Tibial artery (tissue), 4 donors: ENCODE data around the gene SH3BGRL2.

Experiments used
- DNase-seq, 2 donors: peaks; one replicate each; pipeline ENCODE4 v3.0.0-alpha.2; 2019
- H3K27ac ChIP-seq, 2 donors: fragments of 200-600 bp; sonication (generic) in 1 of 2; 1 replicate in 1 of 2; 2 replicates in 1 of 2; pipeline ENCODE4 v1.5.1; 2018 to 2019; ENCODE audit warnings: mild to moderate bottlenecking in 1 of 2
- H3K27me3 ChIP-seq, 2 donors: fragments of 200-600 bp; sonication (generic) in 1 of 2; one replicate each; pipeline versions ENCODE4 v1.5.1 to v1.6.0; 2016 to 2019
- H3K36me3 ChIP-seq, 3 donors: fragments of 200-600 bp; sonication (generic) in 2 of 3; one replicate each; pipeline ENCODE4 v1.5.1; 2016 to 2019; ENCODE audit warnings: mild to moderate bottlenecking in 2 of 3
- H3K4me1 ChIP-seq, 4 donors: fragments of 200-600 bp; sonication (generic) in 2 of 4; 1 replicate in 3 of 4; 2 replicates in 1 of 4; pipeline ENCODE4 v1.5.1; 2016 to 2019
- H3K4me3 ChIP-seq, 2 donors: fragments of 200-600 bp; sonication (generic) in 1 of 2; 1 replicate in 1 of 2; 2 replicates in 1 of 2; pipeline ENCODE4 v1.5.1; 2018 to 2019; ENCODE audit warnings: mild to moderate bottlenecking in 2 of 2
- H3K9me3 ChIP-seq, 3 donors: fragments of 200-600 bp; sonication (generic) in 1 of 3; one replicate each; pipeline ENCODE4 v1.5.1; 2016 to 2019
- CTCF ChIP-seq, 2 experiments: fragments of 200-600 bp in 1 of 2; fragments of 450-650 bp in 1 of 2; IDR thresholded peaks; one replicate each; pipeline ENCODE4 v1.5.1; 2017 to 2019; ENCODE audit warnings: antibody characterized with exemption in 2 of 2, mild to moderate bottlenecking in 1 of 2, moderate library complexity in 1 of 2
- intact Hi-C: fragments of 100-400 bp; cut with DNase I; formaldehyde crosslinking; loops from one replicate; pipeline ENCODE4 v1.15.0; 2023; ENCODE audit warnings: low total_unique reads

SH3BGRL2 gene

DNA sequence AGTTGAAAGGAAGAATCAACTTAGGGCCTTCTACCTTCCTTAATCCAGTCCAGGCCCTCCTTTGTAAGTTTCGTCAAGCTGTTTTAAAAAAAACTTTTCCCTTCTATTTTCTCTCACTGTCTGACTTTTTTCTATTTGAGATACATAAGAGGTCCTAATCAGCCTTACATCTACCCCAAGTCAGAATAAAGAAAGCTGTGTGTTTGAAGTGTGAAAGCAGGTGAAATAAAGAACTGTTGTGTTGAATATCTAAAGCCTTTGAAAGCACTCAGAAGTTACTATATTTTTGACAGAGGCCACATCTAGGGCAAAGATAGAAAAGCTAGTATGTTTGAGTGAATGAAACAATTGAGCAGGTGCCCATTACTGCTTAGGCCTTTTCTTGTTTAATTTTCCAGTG is 35.5 kb downstream of the SH3BGRL2 start:
- DNase-seq = no peak
- Histone ChIP-seq H3K4me1 (no peaks in the 10 kb centered on the region), H3K4me3 (no peak overlapping the region), H3K9me3 (no peaks in the 10 kb centered on the region), H3K27me3 (no peaks in the 10 kb centered on the region), H3K27ac (no peak overlapping the region), H3K36me3 (no peaks in the 10 kb centered on the region)
- no peak for TF ChIP-seq CTCF (IDR thresholded peaks at IDR 0.05)
- intact Hi-C loops = no loop called here

- H3K4me3 ChIP-seq = no peak overlapping the region
- no peak for DNase-seq
- no peaks in the 10 kb centered on the region for H3K27me3 ChIP-seq
- H3K4me1 ChIP-seq = peaks cover 0 to 3% (median 0%) of the 10 kb centered on the region in 4 donors
- intact Hi-C loops = no loop called here
- no peaks in the 10 kb centered on the region for H3K9me3 ChIP-seq
- peaks cover 0 to 3% (median 0%) of the 10 kb centered on the region in 3 donors for H3K36me3 ChIP-seq
- no peak overlapping the region for H3K27ac ChIP-seq
- no peak for TF ChIP-seq CTCF (IDR thresholded peaks at IDR 0.05)
Measured at GRCh38 chr6:79668381-79668780, 37.3 kb downstream of the SH3BGRL2 start.

GRCh38 chr6:79669766-79670165 is 38.6 kb downstream of the SH3BGRL2 start:
- Histone ChIP-seq H3K4me1 (peaks cover 0 to 3% (median 0%) of the 10 kb centered on the region in 4 donors), H3K27me3 (no peaks in the 10 kb centered on the region), H3K9me3 (no peaks in the 10 kb centered on the region), H3K36me3 (peaks cover 0 to 17% (median 0%) of the 10 kb centered on the region in 3 donors), H3K27ac (no peak overlapping the region), H3K4me3 (no peak overlapping the region)
- no peak for DNase-seq
- intact Hi-C loops = no loop called here
- no peak for TF ChIP-seq CTCF (IDR thresholded peaks at IDR 0.05)

GRCh38 chr6:79670789-79671188 is 39.7 kb downstream of the SH3BGRL2 start:
- no peak for TF ChIP-seq CTCF (IDR thresholded peaks at IDR 0.05)
- no peaks in the 10 kb centered on the region for H3K9me3 ChIP-seq
- intact Hi-C loops = no loop called here
- no peak for DNase-seq
- no peak overlapping the region for H3K4me3 ChIP-seq
- no peak overlapping the region for H3K27ac ChIP-seq
- H3K27me3 ChIP-seq = no peaks in the 10 kb centered on the region
- H3K4me1 ChIP-seq = peaks cover 0 to 3% (median 0%) of the 10 kb centered on the region in 4 donors
- H3K36me3 ChIP-seq = peaks cover 0 to 21% (median 0%) of the 10 kb centered on the region in 3 donors

- no peak for TF ChIP-seq CTCF (IDR thresholded peaks at IDR 0.05)
Measured at GRCh38 chr6:79671600-79672266, 40.6 kb downstream of the SH3BGRL2 start.

More at GRCh38 chr6:79671600-79672266, 40.6 kb downstream of the SH3BGRL2 start:
- intact Hi-C loops = no loop called here
- Histone ChIP-seq H3K27me3 (no peaks in the 10 kb centered on the region), H3K9me3 (no peaks in the 10 kb centered on the region), H3K36me3 (peaks cover 0 to 21% (median 0%) of the 10 kb centered on the region in 3 donors), H3K27ac (no peak overlapping the region), H3K4me3 (no peak overlapping the region), H3K4me1 (peaks cover 0 to 3% (median 0%) of the 10 kb centered on the region in 4 donors)
- no peak for DNase-seq
